NCI-H510A (cell line): Measurements from ENCODE around the gene SMG7.

ENCODE experiments used
- DNase-seq: peaks from one replicate; lab custom pipeline; 2025; lab: John Stamatoyannopoulos, UW

Gene SMG7

DNA sequence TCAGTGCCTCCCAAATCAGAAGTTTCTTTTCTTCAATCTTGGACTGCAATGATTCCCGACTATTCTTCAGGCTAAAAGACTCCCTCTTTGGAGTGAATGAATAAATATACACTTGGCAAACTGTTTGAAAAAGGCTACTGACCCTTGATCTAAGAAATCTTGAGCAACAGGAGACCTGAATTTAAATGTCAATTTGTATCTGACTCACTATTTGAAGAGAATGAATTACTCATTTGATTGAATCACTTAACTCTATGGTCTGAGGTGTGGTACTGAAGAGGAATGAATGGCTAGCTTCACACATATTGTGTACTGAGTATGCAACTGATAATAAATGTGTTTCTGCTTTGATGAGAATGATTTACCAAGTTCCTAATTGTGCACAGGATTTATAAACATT is 4.6 kb upstream of the SMG7 start:
- DNase-seq, result no peak

DNA sequence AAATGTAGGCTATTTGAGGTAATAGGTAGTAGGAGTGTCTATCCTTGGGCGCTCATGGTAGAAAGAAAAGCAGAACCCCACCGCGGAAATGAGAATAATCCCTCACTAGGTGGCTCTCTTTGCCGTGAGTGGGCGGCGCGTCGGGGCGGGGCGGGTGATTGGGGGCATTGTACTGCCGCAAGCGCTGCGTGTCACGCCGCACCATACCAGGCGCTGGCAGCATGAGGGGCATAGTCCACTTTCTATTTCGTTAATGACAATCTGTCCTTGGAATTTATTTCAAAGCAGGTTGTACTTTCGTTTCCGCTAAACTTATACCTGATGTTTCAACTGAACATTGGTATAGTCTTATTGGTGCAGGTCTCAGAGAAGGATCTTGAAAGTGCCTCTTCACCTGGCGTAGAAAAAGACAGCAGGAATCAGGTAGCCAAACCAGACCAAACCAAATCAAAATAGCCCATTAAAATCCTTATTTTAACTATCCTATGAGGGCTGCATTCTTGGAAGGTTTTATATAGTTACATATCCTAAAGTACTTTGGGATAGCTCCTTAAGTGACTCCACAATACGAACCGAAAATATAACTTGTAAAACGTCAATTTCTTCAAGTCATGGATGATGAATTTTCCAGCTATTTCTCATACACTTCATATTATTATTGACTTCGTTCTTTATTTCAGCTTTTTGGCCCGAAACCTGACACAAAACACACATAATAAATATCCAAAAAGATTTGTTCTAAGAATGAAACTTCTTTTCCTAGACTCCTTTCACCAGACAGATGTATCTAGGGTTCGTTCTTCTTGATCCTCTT is 1.9 kb upstream of the SMG7 start:
- DNase-seq, result peak; percentile 84

DNA sequence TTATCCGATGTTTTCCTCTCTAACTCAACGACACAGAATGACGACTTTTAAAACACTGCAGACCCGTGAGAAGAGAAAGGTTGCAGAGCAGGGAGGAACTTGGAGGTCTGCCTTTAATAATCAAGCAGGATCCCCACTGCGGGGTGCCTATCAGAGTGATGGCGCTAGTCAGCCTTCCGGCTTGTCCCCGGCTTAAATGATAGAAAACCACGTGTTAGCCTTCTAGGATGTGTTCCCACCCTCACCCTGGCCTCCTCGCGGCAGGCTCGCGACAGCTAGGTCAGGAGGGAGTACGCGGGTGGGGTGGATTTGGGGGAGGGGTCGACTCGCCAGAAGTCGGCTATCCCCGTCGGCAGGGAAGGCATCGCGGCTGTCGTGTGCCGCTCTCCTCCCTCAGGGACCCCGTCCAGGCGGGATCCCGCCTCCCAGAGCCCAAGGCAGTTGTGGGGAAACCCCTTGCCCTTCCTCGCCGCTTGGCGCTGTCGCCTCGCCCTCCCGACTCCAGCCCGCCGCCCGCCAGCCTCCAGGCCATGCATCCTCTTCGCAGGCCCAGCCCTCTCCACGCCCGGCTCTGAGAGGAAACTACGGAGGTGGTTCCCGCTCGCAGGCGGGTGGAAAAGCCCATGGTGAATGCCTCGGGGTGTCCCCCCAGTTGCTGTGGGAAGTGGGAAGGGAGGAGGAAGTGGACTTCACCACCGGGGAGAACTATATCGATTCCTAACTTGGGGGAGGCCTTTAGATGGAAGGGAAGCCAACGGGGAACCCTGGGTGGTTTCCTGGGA is 1.1 kb upstream of the SMG7 start:
- DNase-seq, result peak; percentile 65

DNA sequence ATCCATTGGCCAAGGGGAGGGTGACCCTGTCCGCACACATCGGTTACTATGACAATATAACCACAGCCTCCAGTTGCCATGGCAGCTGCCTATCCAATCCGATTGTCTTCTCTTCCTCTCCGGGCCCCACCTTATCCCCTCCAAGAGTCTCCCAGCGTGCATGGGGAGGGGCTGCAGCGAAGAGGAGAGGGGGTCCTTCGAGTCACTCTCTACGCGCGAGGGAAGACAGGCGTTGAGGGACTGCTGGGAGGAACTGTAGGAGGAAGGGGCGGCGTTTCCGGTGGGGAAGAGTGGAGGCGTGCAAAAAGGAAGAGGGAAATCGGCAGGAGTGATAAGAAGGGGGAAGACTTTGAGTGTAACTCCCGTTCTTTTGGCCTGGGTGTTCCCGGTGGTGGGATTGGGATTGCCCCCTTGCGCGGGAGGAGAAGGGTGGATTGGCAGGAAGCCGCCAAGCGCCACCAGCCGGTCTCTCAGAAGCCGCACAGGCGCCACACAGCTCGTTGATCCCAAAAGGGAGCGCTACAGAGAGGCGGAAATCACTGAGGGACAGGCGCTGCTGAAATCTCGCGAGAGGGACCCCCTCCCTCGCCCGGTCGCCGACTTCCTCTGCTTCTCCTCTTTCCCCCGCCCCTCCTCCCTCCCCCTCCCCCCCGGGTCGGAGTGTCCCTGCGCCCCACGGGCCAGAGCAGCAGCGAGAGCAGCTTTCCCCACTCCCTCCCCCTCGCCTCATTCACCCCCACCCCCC is 384 bp upstream of the SMG7 start:
- DNase-seq, result peak; percentile 94

DNA sequence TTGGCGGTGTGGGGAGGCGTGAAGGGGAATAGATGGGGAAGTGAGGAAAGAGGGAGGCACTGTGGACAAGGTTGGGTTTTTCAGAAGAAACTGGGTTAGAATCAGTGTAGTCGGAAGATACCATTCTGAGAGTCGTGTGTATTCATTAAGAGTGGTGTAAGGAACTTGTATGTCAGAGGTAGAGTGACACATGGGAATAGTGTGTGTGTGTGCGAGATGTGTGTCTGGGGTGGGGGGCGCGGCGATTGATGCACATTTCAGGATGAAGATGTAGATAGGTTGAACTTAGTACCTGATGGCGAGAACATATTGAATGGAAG is 878 bp downstream of the SMG7 start:
- DNase-seq, result no peak

DNA sequence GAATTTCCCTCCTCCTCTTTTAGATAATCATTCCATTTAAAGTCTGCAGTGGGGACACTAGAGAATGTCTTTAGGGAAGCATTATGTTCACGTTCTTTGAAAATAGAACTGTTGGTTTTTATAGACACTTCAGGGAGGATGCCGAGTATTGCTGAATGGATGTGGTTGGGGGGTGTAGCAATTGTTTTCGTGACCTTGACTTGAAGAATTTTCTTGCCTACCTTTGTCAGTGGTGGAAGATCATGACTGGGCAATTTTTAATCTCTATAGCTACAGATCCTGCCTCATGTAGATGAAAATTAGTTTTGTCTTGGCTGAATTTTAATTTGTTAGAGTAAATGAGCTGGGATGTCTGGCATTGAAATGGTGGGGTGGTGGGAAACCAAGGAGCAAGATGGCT is 3.8 kb downstream of the SMG7 start:
- no peak for DNase-seq

DNA sequence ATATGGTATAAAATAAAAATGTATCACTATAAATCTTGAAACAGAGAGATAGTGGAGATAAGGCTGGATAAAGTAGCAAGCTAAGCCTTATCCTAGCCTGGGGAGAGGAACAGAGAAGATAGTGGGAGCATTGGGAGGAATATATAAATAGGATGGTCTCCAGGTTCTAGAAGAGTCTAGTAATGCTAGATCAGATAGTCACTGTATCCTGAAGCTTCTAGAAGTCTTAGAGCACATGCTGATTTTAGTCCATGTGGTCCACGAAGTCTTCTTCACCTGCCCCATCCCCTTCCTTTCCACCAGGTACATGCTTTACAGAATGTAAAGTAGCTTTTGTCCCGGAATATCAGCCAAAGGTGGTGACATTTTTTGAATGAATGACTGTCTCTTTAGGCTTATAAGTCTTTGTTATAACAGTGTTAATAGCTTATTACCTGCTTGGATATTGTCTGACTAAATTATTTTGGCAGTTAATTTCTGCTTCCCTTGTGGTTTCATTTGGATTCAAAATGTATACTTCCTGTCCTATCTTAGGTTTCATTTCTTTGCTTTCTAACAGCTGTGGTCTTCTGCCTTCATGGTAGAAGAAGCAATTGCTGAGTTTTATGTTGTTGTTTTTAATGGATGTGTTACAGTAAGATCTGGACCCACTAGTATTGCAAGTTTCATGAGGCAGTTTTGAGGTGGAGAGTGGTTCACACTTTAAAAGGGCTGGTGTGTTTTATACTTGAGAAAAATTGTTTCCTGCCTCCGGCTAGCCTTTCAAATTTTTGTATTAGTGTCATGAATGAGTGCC is 5.9 kb downstream of the SMG7 start:
- no peak for DNase-seq

DNA sequence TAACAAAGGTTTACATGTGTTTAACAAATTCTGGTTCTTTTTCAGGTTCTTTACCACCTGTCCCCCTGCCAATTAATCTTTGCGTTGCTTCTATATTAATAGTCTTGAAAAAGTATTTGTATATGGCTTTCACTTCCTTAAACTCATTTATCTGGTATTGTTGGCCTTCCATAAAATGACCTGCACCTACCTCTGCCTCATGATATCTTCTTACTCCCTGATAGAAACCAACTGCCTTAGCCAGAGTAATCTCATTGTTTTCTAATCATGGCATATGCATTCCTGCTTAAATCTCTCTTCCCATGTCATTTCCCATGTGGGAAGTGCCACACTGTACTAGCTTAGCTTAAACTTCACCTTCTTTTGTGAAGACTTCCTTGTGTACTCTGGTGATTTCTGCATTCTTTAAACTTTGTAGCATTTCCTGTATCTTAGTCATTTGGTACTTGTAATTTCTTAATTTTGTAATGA is 8.7 kb downstream of the SMG7 start:
- no peak for DNase-seq

DNA sequence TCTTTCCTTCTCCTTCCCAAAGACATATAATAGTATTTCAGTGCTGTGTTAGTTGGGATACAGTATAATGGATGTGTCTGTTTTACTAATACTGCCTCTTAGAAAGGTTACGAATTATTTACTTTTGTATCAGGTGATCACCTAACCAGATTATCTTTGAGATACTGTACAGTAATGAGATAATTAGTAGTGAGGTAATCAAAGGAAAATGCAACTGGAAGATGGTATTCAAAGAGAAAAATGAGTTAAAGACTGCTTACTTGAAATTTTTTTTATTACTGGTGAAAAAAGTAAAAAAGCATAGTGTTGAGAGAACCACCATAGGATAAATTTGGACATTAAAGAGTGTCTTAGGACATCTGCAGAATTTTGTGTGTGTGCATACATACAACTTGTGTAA is 10.9 kb downstream of the SMG7 start:
- no peak for DNase-seq

DNA sequence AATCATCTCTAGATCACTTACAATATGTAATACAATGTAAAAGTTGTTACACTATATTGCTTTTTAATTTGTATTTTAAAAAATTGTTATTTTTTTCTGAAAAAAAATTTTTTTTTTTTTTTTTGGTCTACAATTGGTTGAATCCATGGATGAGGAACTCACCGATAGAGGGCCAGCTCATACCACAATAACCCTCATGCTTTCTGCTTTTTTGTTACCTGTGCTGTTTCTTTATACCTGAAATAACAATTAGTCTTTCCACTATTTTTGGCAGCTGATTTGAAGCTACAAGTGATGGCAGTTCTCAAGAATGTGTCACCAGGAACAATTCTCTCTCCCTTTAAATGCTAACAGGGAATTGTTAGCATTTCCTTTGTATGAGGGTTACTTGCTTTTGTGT is 12.0 kb downstream of the SMG7 start:
- no peak for DNase-seq

DNA sequence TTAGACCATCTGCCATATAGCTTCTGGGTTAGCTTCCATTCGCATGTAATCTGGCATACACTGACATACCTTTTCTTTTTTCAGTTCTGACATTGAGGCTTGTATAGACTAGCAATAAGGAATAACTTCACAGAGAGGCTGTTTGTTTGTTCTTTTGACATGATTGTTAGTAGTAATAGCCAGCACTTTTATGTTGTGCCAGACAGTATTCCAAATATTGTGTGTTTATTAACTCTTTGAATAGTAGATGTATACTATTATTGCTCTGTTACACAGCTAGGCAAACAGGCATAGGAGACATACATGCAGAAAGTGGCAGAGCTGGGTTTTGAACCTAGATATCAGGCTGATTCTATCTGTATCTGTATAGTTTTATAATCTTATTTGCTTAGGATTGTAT is 12.6 kb downstream of the SMG7 start:
- DNase-seq, result no peak

DNA sequence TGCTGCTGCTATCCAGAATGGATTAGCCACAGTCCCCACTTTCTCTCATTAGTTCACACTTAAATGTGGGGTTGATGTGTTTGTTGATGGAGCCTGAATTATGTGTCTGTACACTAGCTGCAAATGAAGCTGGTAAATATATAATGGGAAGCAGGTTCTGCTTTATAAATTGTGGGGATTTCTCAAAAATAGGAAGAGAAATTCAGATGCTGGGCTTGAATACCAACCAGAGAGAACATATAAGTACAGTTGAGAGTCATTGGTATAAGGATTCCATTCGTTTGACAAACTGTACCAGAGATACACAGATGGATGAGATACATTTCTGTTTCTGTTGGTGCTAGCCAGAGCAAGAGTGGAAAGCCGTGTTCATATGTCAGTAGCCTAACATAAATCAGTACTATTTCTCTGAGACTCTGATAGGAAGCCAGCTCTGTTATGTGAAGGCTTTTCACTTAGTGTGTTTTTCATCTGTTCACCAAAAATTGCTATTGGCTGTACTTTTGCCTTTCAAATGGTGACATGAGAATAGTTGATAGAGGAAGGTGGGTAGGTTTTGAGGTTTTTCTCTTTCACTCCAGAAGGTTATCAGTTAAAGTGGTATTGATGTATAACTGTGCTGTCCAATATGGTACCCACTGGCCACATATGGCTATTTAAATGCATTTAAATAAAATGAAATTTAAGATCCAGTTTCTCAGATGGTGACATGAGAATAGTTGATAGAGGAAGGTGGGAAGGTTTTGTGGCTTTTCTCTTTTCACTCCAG is 15.6 kb downstream of the SMG7 start:
- DNase-seq, result no peak

DNA sequence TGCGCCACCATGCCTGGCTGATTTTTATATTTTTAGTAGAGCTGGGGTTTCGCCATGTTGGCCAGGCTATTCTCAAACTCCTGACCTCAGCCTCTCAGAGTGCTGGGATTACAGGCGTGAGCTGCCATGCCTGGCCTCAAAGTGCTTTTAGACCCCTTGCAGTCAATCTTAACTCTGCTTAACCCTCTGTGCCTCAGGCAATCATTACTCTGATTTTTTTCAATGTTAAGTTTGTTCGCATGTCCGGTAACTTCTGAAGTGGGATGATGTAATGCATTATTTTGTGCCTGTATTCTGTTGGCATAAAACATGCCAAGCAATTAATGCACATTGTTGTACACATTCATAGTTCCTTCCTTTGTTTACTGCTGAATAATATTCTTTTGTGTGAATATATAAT is 18.6 kb downstream of the SMG7 start:
- no peak for DNase-seq

DNA sequence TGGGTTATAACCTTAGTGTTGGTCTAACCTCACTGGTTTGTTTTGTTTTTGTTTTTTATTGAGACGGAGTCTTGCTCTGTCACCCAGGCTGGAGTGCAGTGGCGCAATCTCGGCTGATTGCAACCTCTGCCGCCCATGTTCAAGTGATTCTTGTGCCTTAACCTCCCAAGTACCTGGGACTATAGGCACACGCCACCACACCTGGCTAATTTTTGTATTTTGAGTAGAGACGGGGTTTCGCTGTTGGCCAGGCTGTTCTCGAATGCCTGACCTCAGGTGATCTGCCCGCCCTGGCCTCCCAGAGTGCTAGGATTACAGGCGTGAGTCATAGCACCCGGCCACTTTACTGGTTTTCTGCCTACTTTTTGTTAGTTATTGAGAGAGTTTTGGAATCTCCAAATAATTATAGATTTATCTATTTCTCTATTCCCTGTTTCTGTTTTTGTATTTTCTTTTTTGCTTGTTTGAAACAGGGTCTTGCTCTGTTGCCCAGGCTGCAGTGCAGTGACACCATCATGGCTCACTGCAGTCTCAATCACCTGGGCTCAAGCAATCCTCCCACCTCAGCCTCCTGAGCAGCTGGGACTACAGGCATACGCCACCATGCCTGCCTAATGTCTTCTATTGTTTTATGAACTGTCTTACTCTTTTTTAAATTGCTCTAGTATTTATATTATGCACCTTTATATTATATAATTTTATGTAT is 21.4 kb downstream of the SMG7 start:
- no peak for DNase-seq

DNA sequence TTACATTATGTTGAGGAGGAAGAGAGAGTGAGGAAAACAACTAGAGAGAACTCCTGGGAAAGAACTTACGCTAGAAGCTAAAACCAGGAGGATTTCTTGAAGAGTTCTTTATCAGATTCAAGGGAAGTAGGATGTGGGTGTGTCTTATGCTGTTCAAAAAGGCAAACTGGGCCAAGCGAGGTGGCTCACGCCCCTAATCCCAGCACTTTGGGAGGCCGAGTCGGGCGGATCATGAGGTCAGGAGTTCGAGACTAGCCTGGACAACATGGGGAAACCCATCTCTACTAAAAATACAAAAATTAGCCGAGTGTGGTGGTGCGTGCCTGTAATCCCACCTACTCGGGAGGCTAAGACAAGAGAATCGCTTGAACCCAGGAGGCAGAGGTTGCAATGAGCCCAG is 23.1 kb downstream of the SMG7 start:
- DNase-seq, result no peak

DNA sequence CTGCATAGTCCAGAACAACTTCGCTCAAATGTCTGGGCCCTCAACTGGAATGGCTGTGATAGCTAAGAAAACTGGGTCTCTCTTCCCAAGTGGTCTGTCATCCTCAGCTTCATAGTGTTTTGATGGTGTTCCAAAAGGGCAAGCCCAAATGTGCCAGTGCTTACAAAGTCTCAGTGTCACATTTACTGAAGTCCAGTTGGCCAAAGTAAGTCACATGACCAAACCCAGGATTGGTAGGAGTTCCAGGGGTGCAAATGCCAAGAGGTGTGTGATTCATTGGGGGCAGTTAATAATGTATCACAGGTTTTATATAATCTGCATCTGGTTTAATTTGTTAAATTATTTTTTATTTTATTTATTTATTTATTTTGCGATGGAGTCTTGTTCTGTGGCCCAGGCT is 24.9 kb downstream of the SMG7 start:
- DNase-seq, result no peak

DNA sequence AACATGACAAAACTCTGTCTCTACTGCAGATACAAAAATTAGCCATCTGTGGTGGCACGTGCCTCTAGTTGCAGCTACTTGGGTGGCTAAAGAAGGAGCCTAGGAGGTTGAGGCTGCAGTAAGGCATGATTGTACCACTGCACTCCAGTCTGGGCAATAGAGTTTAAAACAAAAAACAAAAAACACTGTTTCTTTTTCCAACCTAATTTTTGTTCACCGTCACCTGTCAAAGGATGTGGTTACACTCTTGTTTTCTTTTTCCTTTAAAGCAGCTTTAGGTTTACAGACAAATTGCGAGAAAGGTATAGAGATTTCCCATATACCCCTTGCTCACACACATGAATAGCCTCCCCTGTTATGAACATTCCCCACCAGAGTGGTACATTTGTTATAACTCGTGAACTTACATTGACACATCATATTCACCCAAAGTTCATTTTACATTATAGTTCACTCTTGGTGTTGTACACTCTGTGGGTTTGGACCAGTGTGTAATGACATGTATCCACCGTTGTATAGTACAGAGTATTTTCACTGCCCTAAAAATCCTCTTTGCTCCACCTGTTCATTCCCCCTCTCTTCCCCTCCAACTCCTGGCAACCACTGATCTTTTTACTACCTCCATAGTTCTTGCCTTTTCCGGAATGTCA is 26.2 kb downstream of the SMG7 start:
- no peak for DNase-seq

DNA sequence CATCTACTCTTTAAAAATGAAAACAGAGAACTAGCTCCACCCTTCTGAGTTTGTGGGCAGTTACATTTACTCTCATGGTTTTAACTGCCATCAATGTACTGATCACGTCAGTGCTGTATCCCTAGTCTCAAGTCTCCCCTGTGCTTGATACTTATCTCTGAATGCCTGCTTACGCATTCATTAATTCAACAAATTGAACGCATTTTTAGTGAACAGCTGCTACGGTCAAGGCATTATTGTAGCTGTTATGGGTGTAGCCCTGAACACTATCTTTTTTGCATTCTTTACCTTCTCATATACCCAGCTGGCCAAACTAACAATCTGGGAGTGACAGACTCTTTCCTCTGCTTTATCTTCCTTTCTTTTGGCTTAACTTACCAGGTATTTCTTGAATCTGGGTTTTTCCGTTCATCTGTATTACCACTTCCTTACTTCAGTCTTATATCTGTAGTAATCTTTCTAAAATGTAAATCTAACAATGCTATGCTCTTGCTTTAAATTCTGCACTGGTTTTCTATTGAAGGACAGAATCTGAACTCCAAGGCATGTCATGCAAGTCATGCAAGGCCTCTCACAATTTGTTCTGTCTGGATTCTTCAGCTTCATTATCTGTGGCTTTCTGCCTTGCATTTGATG is 33.3 kb downstream of the SMG7 start:
- DNase-seq, result no peak

DNA sequence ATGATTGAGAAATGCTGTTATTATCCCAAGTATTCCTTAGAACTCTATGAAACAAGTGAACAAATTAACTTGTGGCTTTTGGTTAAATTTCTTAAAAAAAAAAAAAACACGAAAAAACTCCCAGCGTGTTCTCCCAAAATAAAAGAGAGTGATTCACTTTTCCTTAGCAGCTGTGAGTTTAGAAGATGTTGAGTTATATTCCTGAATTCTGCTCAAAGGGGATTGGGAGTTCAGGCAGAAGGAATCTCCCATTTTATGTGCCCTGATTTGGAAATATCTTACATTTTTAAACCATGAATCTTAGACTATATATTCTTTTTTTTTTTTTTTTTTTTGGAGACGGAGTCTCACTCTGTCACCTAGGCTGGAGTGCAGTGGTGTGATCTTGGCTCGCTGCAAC is 34.3 kb downstream of the SMG7 start:
- no peak for DNase-seq

DNA sequence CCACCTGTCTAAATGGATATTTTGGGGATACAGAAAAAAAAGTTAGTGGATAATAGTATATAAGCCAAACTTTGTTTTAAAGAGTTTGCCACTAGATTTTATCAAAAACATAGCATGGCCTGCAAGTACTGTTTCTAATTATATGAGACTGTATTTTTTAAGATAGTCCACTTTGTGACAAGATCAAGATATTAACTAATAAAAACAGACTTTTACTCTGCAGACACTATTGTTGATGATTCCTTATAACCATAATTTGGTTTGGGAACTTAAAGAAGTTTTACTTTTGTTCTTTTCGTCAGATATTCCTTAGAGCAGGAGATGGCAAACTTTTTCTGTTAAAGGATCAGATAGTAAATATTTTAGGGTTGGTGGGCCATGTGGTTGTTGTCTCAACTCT is 36.4 kb downstream of the SMG7 start:
- DNase-seq, result no peak
